ENCODE data around the gene SQOR. TPM values are rescaled to one million over a fixed set of nuclear protein-coding genes. Genes with fewer than 3 reads are reported as not detected.
A peak's percentile ranks its signal among the peaks of the same experiment; 100 is the strongest.

The SQOR gene
- polyA plus RNA-seq, 1 donor, result 6.2 TPM

GRCh38 chr15:45664451-45664850 lies 29.6 kb downstream of the SQOR start:
- DNase-seq, result no peak

DNA sequence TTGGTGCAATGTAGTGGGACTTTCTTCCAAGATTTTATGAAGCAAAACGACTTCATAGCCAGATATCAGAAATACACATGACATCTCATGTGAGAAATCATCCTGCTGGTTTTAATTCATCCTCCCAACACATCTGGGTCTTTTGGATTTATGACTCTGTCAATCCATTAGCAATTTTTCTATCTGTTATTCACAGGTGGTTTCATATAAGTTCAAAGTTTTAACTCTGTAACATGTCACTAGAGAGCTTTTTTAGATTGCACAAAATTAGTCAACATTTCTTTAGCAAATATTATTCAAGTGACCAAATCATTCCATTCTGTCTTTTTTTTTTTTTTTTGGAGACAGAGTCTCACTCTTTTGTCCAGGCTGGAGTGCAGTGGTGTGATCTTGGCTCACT lies 30.4 kb downstream of the SQOR start:
- DNase-seq, result no peak

- DNase-seq, result no peak
Observed at GRCh38 chr15:45666119-45666875, 31.5 kb downstream of the SQOR start.

DNA sequence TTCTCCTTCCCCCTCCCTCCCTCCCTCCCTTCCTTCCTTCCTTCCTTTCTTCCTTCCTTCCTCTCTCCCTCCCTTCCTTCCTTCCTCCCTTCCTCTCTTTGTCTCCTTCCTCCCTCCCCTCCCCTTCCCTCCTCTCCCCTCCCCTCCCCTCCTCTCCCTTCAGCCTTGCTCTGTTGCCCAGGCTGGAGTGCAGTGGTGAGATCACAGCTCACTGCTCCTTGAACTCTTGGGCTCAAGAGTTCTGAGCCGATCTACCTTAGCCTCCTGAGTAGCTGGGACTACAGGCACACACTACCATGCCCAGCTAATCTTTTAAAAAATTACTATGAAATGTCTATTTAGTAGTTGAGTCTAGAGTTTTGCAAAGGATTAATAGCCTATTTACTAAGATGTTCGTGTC lies 32.2 kb downstream of the SQOR start:
- no peak for DNase-seq

DNA sequence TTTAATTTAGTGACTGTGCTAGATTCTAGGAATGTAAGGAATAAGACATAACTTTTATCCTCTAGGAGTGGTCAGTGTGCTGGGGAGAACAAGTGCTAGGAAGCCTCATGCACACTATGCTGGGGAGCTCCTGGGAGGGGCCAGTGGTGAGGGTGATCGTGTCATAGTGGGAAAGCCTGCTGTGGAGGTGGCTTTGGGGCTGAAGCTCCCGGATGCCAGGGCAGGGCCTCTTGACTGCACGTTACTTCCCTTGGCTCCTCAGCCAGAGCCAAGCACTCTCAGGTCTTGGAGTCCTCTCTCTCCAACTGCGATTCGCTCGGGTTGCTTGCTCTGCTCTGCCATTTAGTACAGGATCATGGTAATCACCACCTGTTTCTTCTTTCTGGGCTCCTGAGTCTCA lies 33.6 kb downstream of the SQOR start:
- DNase-seq, result no peak

- DNase-seq, result no peak
Observed at GRCh38 chr15:45669422-45669821, 34.6 kb downstream of the SQOR start.

DNA sequence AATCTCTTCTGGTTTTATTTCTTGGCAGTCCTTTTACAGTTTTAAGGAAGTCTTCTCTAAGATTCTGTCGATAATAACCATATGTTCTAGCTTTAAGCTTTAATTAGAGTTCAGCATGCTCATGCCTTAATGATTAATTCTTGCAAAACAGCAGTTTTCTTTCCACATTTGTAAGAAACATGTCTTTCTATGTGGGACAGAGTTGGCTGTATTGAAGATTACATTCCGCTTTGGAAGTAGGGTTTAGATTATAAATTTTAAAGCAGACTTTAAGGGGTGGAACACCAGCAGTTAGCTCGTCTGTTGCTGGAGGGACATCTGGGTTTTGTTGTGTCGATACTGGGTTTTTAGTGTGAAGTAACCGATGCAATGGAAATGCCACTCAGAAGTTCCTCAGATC lies 35.3 kb downstream of the SQOR start:
- no peak for DNase-seq

- DNase-seq, result no peak
Observed at GRCh38 chr15:45670511-45670910, 35.7 kb downstream of the SQOR start.

DNA sequence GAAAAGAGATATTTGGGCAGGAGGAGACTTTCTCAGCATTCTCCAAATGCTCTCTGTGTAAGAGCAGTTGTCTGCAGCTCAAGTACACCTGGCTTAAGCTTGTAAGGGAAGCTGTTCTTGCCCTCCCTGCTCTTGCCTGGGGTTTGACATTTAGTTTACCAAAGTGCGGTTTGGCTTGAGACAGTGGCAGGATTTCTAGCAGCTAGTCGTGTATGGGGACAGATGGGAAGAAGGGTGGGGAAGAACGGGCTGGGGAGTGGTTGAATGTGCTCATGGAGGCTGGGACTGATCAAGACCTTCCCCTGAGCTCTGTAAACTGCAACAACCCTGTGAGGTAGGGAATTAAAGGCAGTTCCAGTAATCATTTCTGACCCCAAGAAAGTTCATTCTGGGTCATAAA lies 39.8 kb downstream of the SQOR start:
- DNase-seq, result no peak

DNA sequence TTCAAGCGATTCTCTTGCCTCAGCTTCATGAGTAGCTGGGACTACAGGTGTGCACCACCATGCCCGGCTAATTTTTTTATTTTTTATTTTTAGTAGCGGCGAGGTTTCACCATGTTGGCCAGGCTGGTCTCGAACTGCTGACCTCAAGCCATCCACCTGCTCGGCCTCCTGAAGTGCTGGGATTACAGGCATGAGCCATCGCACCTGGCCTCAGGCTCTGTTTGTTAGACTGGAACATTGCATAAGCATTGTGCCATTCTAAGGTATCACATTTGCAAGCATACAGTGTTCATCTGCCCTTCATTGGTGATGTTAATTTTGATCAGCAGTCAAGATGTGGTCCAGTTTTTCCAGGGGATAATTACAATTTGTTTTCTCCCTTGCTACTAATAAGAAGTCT lies 43.0 kb downstream of the SQOR start:
- no peak for DNase-seq

DNA sequence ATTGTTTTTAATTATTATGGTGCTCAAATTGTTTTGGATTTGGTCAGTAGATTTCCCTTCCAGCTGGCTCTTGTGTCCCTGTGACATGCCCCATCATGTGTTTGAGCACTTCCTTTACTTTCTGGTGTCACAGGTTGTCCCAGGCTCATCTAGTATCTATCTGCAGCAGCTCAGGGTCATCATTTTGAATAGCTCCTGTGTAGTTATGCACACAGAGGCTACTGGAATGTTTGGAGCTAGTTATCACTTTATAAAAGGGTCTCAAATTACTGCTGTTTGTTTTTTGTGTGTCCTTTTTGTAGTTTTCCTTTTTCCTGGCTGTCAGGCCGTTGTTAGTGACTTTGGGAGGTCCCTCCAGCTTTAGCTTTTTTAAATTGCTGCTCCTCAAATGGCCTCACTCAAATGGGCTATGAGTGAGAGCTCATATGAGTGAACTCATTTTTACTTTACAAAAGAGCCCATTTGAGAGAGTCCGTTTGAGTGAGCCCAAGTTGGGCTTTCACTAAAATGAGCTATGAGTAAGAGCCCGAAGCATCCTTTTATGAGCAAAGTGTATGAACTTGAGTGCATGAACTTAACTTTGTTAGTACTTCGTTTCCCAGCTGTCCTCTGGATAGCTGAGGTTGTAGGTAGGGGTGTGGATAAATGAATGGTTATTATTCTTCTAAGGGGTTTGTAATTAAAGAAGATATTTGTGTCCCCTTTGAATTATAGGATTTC lies 43.8 kb downstream of the SQOR start:
- DNase-seq, result no peak

DNA sequence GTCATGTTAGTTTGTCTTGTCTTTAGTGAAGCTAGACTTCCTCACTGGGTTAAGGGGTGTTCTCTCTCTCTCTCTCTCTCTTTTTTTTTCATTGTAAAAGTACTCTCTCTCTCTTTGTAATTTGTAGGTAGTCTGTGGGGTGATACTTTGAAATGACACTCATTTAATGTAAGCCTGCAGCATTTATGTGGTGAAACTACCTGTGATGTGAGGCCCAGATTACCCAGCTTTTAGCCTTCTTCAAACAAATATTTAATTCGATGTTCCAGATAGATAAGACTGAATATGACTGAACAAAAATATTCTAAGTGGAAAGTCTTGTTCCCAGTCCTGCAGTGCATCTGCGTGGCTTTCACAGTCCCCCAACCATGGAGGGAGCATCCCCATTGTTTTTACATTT lies 49.7 kb downstream of the SQOR start:
- DNase-seq, result no peak

DNA sequence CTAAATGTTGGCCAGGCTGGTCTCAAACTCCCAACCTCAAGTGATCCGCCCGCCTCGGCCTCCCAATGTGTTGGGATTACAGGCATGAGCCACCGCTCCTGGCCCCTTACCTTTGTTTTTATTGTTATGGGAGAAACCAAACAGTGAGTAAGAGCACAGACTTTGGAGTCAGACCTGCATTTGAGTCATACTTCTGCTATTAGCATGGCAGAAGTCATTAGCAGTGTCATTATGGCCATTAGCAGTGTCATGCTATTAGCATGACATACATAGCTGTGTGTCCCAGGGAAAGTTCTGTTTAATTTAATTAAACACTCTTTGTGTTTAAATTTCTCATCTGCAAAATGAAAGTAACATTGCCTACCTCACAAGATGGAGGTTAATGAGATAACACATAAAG lies 54.8 kb downstream of the SQOR start:
- no peak for DNase-seq

DNA sequence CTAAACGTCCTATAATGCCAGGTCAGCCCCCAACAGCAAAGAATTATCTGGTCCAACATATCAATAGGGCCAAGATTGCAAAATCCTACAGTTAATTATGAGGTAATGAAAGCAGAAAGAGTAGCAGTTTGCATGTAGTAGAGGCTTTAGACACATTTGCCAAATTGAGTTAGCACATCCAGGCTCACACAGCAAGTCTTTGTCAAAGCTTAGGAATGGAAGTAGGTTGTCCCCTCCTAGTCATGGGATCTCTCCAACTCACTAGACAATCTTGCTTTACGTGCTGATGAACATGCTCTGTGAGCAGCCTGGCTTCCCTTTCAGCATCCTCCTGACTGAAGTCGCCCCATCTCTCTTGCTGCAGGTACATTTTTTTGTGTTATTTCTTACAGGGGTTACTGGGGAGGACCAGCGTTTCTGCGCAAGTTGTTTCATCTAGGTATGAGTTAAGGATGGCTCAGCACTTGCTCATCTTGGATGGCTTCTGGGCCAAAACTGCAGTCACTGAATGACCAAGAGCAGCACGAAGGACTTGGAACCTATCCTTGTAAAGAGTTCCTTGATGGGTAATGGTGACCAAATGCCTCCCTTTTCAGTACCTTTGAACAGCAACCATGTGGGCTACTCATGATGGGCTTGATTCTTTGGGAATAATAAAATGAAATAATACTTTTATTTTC lies 55.9 kb downstream of the SQOR start:
- no peak for DNase-seq

GRCh38 chr15:45701108-45701507 lies 66.3 kb downstream of the SQOR start:
- DNase-seq, result no peak

DNA sequence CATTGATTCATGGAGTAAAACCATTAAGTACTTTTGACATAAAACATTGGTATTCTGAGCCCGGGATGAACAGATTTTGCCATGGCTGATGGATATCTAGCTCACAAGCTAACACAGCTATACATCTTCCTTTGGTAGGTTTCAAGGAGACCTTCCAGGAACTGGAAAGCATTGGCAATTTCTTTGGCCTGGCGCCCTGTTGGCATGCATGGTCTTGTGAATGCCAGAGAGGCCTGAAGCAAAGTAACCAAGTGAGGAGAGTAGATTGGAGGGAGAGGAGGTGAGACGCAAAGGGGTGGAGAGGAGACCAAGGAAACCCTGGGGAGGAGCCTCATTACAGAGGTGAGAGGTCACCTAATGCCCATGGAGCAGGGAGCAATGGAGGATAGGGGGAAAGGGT lies 67.2 kb downstream of the SQOR start:
- no peak for DNase-seq

GRCh38 chr15:45703670-45704328 lies 69.0 kb downstream of the SQOR start:
- no peak for DNase-seq

- DNase-seq, result no peak
Observed at GRCh38 chr15:45704329-45705249, 69.8 kb downstream of the SQOR start.

GRCh38 chr15:45705510-45706473 lies 71.0 kb downstream of the SQOR start:
- DNase-seq, result peak; percentile 88

DNA sequence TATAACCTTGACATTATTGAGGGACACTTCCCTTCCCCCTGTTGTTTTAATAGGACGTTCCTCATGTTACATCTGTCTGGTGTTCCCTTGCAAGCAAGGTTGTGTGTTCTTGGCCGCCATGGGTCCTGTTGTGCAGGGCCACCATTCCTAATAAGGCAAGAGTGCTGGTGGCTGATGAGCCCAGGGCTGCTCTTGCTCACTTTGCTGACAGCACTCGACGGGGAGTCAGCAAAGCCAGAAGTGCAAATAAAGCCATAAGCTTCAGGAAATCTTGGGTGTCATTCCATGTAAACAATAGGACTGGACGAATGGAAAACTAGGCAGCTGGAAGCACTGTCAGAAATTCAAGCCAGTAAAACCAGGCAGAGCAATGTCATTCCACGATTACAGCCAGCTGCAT lies 75.8 kb downstream of the SQOR start:
- DNase-seq, result no peak
